Activated CD4-positive, alpha-beta T cell treated with anti-CD3 and anti-CD28 coated beads, Interleukin-10, Interleukin-2, amounts not matched to agents 100 ng/mL and 50 ng/mL, durations not matched to agents 16 hours and 8 hours (primary cell): Measurements from ENCODE around the gene VPS26C.
A peak's percentile ranks its signal among the peaks of the same experiment; 100 is the strongest.
"Not testable (repeated sequence)": the region's sequence is repeated elsewhere in the genome, so short reads cannot be mapped to it uniquely, and the experiment has no call there.

Source experiments
- DNase-seq: peaks from one replicate; pipeline ENCODE4 v3.0.0-alpha.2; 2020

VPS26C gene

DNA sequence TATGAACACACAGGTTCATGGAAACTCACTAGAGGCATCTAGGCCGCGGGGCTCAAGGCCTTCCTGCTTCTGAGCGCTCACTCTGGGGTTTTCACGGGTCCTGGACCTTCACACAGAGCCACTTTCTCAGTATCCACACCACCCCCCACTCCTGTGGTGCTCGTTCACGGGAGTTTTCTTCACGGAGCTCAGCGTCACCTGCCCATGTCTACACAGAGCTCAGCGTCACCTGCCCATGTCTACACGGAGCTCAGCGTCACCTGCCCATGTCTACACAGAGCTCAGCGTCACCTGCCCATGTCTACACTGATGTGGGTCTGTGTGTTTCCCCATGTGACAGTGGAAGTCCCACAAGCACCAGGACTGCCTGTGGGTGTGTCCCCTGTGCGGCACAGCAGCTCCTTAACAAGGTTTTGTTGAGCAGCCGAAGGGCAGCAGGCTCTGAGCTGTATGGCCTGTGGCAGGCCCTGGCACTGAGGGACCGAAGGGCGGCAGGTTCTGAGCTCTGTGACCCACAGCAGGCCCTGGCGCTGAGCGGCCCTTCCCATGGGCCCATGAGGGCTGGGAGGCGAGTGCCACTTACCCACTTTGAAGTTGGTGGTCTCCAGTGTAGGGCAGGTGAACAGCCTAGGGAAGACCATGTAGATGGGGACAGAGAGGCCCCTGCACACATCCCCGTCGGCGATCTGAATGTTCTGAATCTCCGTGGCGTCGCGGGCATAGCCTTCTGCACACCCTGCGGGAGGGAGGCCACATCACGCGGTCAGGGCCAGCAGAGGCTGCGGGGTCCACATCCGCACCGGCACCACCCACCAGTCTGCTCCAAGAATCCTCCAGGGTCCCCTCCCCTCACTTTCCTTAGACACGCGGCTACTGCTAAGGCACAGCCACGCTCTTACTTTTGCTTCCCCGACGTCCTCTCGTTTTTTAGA lies 39.8 kb downstream of the VPS26C start:
- DNase-seq = no peak

GRCh38 chr21:37226041-37226920 lies 40.9 kb downstream of the VPS26C start:
- DNase-seq = no peak

- peak; percentile 63 for DNase-seq
Measured at GRCh38 chr21:37224861-37225839, 42.0 kb downstream of the VPS26C start.

- DNase-seq = no peak
Measured at GRCh38 chr21:37223804-37224345, 43.3 kb downstream of the VPS26C start.

- DNase-seq = not testable (repeated sequence)
Measured at GRCh38 chr21:37222248-37222647, 44.9 kb downstream of the VPS26C start.

DNA sequence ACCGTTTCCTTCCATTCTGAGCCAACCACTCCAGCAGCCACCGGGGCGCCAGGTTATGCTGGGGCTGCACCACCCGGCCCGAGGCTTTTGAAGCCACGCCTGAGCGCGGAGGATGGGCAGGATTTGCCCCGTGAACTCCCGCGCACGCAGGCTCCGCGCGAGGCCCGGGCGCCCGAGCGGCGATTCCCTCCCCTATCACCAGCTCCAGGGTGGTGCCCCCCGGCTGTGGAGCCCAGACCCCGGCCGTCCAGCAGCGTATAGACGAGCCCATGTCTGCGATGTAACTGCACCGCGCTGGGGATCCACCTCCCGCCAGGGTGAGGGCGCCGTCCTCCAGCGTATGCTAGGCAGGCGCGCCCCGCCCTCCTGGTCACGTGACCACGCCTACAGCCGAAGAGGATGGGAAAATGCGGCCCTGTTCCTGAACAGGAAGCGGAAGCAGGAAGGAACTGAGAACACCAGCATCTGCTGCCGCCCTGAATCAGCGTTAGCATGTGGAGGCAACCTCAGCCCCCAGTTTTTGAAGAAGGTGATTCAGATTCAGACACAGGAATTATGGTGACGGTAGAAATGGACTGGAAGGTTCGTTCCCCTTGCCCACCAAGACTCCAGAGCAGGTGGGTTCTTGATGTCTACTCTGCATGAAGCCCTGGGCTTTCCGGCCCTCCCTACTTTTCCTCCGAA lies 46.0 kb downstream of the VPS26C start:
- DNase-seq = peak; percentile 96

- DNase-seq = peak; percentile 60
Measured at GRCh38 chr21:37220433-37220980, 46.6 kb downstream of the VPS26C start.

GRCh38 chr21:37219761-37220432 lies 47.2 kb downstream of the VPS26C start:
- DNase-seq = no peak

GRCh38 chr21:37214952-37215351 lies 52.2 kb downstream of the VPS26C start:
- no peak for DNase-seq

DNA sequence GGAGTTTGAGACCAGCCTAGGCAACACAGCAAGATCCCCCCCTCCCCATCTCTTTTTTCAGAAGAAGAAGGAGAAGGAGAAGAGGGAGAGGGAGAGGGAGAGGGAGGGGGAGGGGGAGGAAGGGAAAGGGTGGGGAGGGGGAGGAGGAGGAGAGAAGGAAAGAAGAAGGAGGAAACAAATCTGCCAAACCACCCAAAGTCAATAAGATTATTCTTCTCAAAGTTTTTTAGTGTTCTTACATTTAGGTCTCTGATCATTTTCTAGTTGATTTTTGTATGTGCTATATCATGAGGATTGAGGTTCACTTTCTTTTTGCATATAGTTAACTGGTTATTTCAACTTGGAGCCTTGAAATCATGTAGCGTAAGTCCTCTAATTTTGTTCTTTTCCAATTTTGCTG lies 56.3 kb downstream of the VPS26C start:
- no peak for DNase-seq

DNA sequence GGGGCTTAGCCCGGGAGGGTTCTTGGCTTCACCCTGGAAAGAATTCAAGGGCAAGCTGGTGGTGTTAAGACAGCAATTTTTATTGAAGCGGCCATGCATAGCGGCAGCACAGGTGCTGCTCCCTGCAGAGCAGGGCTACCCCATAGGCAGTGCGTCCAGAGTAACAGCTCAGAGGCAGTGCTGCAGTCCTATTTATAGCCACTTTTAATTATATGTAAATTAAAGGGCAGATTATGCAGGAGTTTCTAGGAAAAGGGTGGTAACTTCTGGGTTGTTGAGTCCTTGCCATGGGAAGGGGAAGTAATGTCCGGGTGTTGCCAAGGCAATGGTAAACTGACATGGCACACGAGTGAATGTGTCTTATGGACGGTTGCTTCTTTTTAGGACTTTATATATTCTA lies 57.0 kb downstream of the VPS26C start:
- DNase-seq = no peak

- DNase-seq = no peak
Measured at GRCh38 chr21:37208741-37209225, 58.4 kb downstream of the VPS26C start.

GRCh38 chr21:37208056-37208721 lies 58.9 kb downstream of the VPS26C start:
- DNase-seq = peak; percentile 49

DNA sequence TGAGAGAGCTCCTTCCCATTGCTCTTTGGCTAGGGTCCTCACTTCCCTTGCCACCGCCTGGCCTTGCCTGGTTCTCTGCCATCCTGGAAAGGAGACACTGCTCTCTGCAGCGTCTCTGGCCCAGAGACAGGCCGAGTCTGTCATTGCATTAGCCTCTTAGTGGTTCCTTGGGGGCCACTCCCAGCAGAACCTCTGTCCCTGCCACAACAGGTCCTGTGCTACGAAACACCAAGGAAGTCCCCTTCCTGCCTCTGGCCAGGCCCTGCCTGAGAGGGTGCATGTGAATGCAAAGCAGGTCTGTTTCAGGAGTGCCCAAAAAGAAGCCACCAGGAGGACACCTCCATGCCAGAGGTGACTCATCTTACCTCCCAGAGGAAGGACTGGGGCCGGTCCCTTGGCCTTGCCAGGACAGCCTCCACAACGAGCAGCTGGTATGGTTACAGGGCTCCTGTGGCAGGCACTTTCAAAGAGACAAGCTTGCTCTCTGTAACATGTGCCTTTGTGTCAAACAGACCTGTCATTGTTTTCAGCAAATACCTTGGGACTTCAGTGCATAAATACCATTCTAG lies 59.6 kb downstream of the VPS26C start:
- DNase-seq = peak; percentile 20

GRCh38 chr21:37206496-37206895 lies 60.6 kb downstream of the VPS26C start:
- no peak for DNase-seq

DNA sequence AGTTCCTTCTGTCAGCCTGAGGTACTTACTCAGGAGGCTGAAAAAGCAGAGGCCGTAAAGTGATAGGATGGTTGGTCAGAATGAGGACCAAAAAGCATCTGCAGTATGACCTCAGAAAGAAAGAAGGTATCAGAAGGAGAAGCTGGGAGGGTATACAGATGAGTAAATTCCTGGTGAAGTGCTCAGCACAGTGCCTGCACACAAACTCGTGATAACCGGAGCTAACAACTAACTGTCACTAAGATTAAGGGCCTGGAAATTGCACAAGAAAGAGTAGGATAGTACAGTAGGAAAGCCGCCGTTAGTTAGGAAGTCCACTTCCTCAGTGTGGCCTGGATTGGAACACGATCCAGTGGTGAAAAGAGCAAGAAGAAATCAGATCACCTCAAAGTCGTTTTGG lies 62.6 kb downstream of the VPS26C start:
- DNase-seq = no peak

GRCh38 chr21:37202221-37203110 lies 64.7 kb downstream of the VPS26C start:
- DNase-seq = no peak
